Ovary (tissue), 10 donors: ENCODE results near the gene CTU1. TPM values are rescaled to one million over a fixed set of nuclear protein-coding genes. Genes with fewer than 3 reads are reported as not detected.

ENCODE experiments used
- DNase-seq, 5 donors: peaks; one replicate each; pipeline ENCODE4 v3.0.0-alpha.2; 2019 to 2020
- H3K27ac ChIP-seq, 2 donors: fragments of 200-600 bp; one replicate each; pipeline versions ENCODE4 v1.5.1 to v1.8.0; 2019 to 2022
- H3K27me3 ChIP-seq: fragments of 200-600 bp; one replicate; pipeline ENCODE4 v1.8.0; 2022
- H3K36me3 ChIP-seq: fragments of 200-600 bp; sonication (generic); one replicate; pipeline ENCODE4 v1.5.1; 2019
- H3K4me1 ChIP-seq: one replicate; pipeline ENCODE4 v1.8.1; 2013; ENCODE audit warnings: mild to moderate bottlenecking, moderate library complexity; ENCODE audit not compliant: insufficient read depth
- H3K4me3 ChIP-seq: fragments of 200-600 bp; sonication (generic); one replicate; pipeline ENCODE4 v1.5.1; 2017
- H3K9me3 ChIP-seq, 2 donors: fragments of 200-600 bp in 1 of 2; sonication (generic) in 1 of 2; one replicate each; pipeline versions ENCODE4 v1.5.1 to v1.8.1; 2013 to 2019; ENCODE audit warnings: mild to moderate bottlenecking in 1 of 2, moderate library complexity in 1 of 2
- EP300 ChIP-seq: sonication (generic); formaldehyde crosslinking; IDR thresholded peaks from one replicate; pipeline ENCODE4 v1.6.1; 2017; ENCODE audit warnings: antibody characterized with exemption
- POLR2A ChIP-seq: fragments of 450-650 bp; IDR thresholded peaks from one replicate; pipeline ENCODE4 v1.6.1; 2017; ENCODE audit warnings: antibody characterized with exemption, mild to moderate bottlenecking, moderate library complexity
- WGBS, 3 donors: extraction: QIAGEN DNeasy Blood & Tissue Kit in 1 of 3; methylation state at CpG; one replicate each; pipeline versions ENCODE4 v1.1.5 to v1.1.7; 2013 to 2017; 5-methylcytosine and 5-hydroxymethylcytosine counted together
- intact Hi-C, 4 donors: fragments of 100-400 bp; cut with DNase I; formaldehyde crosslinking; loops; one replicate each; pipeline versions ENCODE4 v1.11.0 to v1.15.1; 2022 to 2023
- long read RNA-seq, 3 donors: library from polyadenylated mRNA in 2 of 3; unstranded in 2 of 3; transcript quantifications; one replicate each; pipeline ENCODE4 v2.0.0 and lab custom pipeline, GENCODE V29; 2021 to 2026
- polyA plus RNA-seq, 2 donors: library from polyadenylated mRNA; stranded (reverse); fragments of 200-250 nt in 1 of 2; fragments of 350-450 nt in 1 of 2; fragmentation: Illumina TruSeq in 1 of 2; extraction: RNeasy Lipid Tissue Mini Kit (QIAGEN cat#74804) in 1 of 2; gene quantifications; one replicate each; pipeline ENCODE4 v1.2.3, GENCODE V29; 2013 to 2014
- total RNA-seq, 7 donors: library from RNA; depleted of rRNA in 2 of 7; stranded (reverse); fragments of >200 nt in 2 of 7; fragmentation: NEBNext Ultra II Directional in 3 of 7; extraction: Animal tissue kit (Norgen Biotek cat#: 25700) in 3 of 7; gene quantifications; one replicate each; pipeline versions ENCODE4 v1.1.0 to v1.2.4, GENCODE V29; 2016 to 2023
- TF ChIP-seq, protein P1 (sequence below), 3 donors: fragments of 450-650 bp in 2 of 3; fragments of 200-600 bp in 1 of 3; IDR thresholded peaks; one replicate each; pipeline versions ENCODE4 v1.5.1 to v1.8.0; 2016 to 2022; ENCODE audit warnings: antibody characterized with exemption in 3 of 3, mild to moderate bottlenecking in 1 of 3
- donor health status: DM: no; HTN: no; CAD: no; lungs with moderate emphysema.
- donor health status: DM: no; HTN: no; CAD: no.
- donor health status: Bipolar disorder and iron deficiency.
- donor health status: DM: yes; HTN: yes; CAD: no.
- donor health status: DM: no; HTN: no; CAD: no.
- donor health status: DM: yes; HTN: yes; CAD: no.

The CTU1 gene
- total RNA-seq: 10 to 100 TPM in 6 of 7 donors, 1 to 10 TPM in 1; 10.0 to 17.2 (median 13.2) TPM
- polyA plus RNA-seq: 1 to 10 TPM; 1.1 to 3.6 TPM
- long read RNA-seq, donor 1, partial matches to known transcripts: 0 of 4 reads
- long read RNA-seq, donor 1, other reads (novel, unspliced or antisense): 4 of 4 reads
- long read RNA-seq, donor 2, transcript CTU1-201 (3 exons, 2,087 nt): major isoform, 8 of 8 reads
- long read RNA-seq, donor 2, partial matches to known transcripts: 0 of 8 reads
- long read RNA-seq, donor 2, other reads (novel, unspliced or antisense): 0 of 8 reads
- long read RNA-seq, donor 3, transcript CTU1-201 (3 exons, 2,087 nt): major isoform, 63 of 68 reads
- long read RNA-seq, donor 3, partial matches to known transcripts: 4 of 68 reads
- long read RNA-seq, donor 3, other reads (novel, unspliced or antisense): 1 of 68 reads

DNA sequence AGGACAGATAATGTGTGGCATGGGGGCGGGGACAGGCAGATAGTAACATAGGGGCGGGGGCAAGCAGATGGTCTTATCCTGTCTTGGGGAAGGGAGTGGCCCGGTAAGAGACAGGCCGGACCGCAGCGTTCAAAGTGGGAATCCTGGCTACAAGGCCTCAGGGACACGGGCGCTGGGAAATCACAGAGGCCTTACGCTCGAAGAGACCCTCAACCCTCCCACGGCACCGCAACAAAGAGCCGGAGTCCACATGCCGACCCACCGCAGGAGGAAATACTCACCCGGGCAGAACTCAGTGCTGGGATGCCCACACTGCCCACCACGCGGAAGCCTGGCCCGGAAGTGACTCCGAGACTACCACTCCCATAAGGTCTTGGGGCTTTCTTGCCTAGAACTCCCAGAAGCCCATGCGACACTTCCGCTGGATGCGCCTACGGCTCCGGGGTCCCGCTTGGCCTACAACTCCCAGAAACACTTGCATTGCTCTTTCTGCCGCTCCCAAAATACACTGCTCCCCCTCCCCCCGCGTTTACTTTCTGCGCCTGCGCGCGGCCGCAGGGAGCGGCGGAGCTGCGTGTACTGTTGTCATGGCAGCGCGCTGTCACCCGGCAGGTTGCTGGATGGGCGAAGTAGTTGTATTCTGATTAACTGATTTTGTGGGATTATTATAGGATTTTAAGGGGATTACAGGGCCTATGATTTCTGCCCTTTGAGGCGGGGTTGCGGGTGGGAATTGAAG is at the start of gene CTU1:
Gene CTU1 (minus strand): TSS at position 344 of the 739 bp plus-strand sequence. CDS start 3,840 bp downstream, outside the sequence.
- H3K27ac ChIP-seq: peak within 1 kb of the TSS; percentile 8 to 32
- intact Hi-C loops: loop anchor here in 1 of 4 donors (10.0 kb wide), 1 partner anchor 57 kb away; no protein-coding TSS in a partner anchor

DNA sequence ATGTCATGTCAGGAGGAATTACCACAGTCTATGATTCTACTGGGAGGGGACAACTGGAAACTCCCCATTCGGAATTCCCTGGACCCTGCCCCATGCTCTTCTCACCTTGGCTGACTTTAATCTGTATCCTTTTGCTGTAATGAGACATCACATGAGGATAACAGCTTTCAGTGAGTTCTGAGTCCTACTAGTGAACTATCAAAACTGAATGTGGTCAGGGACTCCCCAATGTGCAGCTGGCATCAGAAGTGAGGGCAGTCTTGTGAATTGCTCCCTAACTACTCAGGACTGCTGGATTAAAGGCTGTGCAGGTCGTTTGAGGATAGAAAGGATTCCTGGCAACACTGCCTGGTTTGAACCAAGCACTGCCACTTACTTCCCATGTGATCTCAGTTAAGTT is 49.1 kb upstream of the CTU1 start:
- Histone ChIP-seq H3K4me3 (no peak overlapping the region), H3K36me3 (no peaks in the 10 kb centered on the region), H3K4me1 (peaks cover 2% of the 10 kb centered on the region), H3K27ac (no peak overlapping the region), H3K27me3 (no peaks in the 10 kb centered on the region), H3K9me3 (no peaks in the 10 kb centered on the region)
- TF ChIP-seq EP300: no peak
- TF ChIP-seq, protein P1, sequence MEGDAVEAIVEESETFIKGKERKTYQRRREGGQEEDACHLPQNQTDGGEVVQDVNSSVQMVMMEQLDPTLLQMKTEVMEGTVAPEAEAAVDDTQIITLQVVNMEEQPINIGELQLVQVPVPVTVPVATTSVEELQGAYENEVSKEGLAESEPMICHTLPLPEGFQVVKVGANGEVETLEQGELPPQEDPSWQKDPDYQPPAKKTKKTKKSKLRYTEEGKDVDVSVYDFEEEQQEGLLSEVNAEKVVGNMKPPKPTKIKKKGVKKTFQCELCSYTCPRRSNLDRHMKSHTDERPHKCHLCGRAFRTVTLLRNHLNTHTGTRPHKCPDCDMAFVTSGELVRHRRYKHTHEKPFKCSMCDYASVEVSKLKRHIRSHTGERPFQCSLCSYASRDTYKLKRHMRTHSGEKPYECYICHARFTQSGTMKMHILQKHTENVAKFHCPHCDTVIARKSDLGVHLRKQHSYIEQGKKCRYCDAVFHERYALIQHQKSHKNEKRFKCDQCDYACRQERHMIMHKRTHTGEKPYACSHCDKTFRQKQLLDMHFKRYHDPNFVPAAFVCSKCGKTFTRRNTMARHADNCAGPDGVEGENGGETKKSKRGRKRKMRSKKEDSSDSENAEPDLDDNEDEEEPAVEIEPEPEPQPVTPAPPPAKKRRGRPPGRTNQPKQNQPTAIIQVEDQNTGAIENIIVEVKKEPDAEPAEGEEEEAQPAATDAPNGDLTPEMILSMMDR (IDR thresholded peaks at IDR 0.05): no peak
- TF ChIP-seq POLR2A: no peak
- intact Hi-C loops: no loop called here
- no peak for DNase-seq
- 42 to 54% (median 50%) methylated on average over 2 of the region's 2 CpGs for WGBS, 3 donors

More for the DNA sequence above, at the start of gene CTU1:
- H3K36me3 ChIP-seq: no peaks in the 10 kb centered on the region
- 0 to 1% (median 0%) methylated on average over 43 of the region's 43 CpGs for WGBS, 3 donors
- DNase-seq: peak; percentile 97 to 98 (median 98)
- no peaks in the 10 kb centered on the region for H3K9me3 ChIP-seq
- H3K27me3 ChIP-seq: no peaks in the 10 kb centered on the region
- peaks cover 5% of the 10 kb centered on the region for H3K4me1 ChIP-seq
- peak within 1 kb of the TSS; percentile 89 for H3K4me3 ChIP-seq
- TF ChIP-seq POLR2A (peak; percentile 42), EP300 (no peak)
- TF ChIP-seq, protein P1 (IDR thresholded peaks at IDR 0.05): peak in 2 of 3 donors; percentile 39 to 53

DNA sequence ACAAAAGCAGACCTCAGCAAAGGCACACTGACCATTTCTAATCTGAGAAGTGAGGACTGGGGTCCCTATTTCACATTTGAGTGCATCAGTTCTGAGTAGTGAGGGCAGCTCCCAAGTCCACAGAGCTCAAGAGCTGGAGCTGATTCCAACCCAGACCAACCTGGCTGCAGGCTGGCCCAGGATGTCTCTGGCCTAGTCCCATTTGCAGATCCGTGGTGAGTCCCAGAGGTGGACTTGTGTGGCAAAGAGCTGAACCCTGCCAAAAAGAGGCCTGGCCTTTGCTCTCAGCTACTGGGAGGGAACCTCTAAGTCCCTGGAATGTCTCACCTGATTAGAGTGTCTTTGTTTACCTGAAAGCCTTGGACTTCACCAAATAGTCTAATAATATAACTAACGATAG is 48.5 kb upstream of the CTU1 start:
- 67 to 80% (median 79%) methylated on average over 2 of the region's 2 CpGs for WGBS, 3 donors
- Histone ChIP-seq H3K27ac (no peak overlapping the region), H3K4me1 (no peaks in the 10 kb centered on the region), H3K27me3 (no peaks in the 10 kb centered on the region), H3K4me3 (no peak overlapping the region), H3K36me3 (no peaks in the 10 kb centered on the region), H3K9me3 (no peaks in the 10 kb centered on the region)
- no peak for DNase-seq
- TF ChIP-seq EP300 (no peak), POLR2A (no peak)
- TF ChIP-seq, protein P1 (IDR thresholded peaks at IDR 0.05): no peak
- intact Hi-C loops: no loop called here

DNA sequence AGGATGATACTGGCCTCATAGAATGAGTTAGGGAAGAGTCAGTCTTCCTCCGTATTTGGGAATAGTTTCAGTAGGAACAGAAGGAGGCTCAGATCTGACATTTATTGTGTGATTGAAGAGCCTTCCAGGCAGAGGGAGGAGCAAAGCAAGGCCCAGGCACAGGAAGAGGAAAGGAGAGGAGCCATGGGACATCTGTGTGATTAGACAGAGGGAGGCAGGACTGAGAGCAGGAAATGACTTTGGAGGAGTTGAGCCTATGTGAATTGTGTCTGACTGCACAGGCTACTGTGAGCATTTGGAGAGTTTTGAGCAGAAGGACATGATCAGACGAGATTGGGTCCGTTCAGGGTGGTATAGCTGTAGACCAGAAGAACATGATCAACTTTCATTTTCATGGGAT is 42.4 kb upstream of the CTU1 start:
- Histone ChIP-seq H3K9me3 (no peaks in the 10 kb centered on the region), H3K4me1 (no peaks in the 10 kb centered on the region), H3K4me3 (no peak overlapping the region), H3K27ac (no peak overlapping the region), H3K36me3 (no peaks in the 10 kb centered on the region), H3K27me3 (no peaks in the 10 kb centered on the region)
- TF ChIP-seq POLR2A: no peak
- TF ChIP-seq, protein P1 (IDR thresholded peaks at IDR 0.05): no peak
- no peak for TF ChIP-seq EP300
- intact Hi-C loops: no loop called here
- DNase-seq: no peak
- 53 to 65% (median 65%) methylated on average over 3 of the region's 3 CpGs for WGBS, 3 donors
